ENCODE results near the gene ARL2BP. TPM values are rescaled to one million over a fixed set of nuclear protein-coding genes. Genes with fewer than 3 reads are reported as not detected.

ARL2BP gene
- total and polyA plus RNA-seq, 2 of the 13 experiments (the other 11 are each of a cell fraction or from before 2014, with no cell fraction given): 64.3 to 67.6 TPM

DNA sequence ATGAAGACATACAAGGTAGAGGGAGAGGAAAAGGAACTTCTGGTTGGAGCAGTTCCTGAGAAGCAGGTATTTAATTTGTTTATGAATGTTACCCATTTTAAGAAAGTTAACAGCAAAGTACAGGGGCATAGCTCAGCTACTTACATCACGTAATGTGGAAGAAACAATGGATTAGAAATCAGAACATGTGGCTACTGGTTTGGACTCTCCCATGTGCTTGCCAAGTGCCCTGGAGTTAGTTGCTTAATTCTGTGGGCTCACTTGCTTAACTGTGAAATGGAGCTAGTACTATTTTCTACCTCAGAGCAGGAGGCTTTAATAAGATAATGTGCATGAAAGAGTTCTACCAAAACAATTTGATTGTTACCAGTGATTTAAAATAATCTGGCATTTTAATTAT, 31.6 kb upstream of the ARL2BP start:
- DNase-seq (ENCODE audit: low spot score) (no peak), FAIRE-seq (no peak), ATAC-seq (no peak)
- in situ Hi-C loops (cut with HindIII; ENCODE audit: extremely low pct_ligation_motif_present, low pct_unique_long_range_greater_than_20kb) (no loop called here), intact Hi-C loops (cut with micrococcal nuclease; ENCODE audit: unreplicated experiment) (no loop called here)
- Histone ChIP-seq H3K4me1 (ENCODE audit: insufficient read depth, low read length) (no peaks in the 10 kb centered on the region), H3K27me3 (ENCODE audit: control insufficient read depth in 1 of 2, insufficient read depth in 2 of 2, low read length in 2 of 2) (no peaks in the 10 kb centered on the region), H3K9ac (ENCODE audit: insufficient read depth, low read depth, low read length) (no peak overlapping the region), H3K27ac (ENCODE audit: extremely low read length, insufficient read depth, low read length) (no peak overlapping the region), H3K4me2 (ENCODE audit: low read depth, low read length) (no peak overlapping the region), H3K36me3 (replicated peaks in 1 of 2; ENCODE audit: control insufficient read depth in 1 of 2, insufficient read depth in 2 of 2, low read length in 2 of 2) (peaks cover 47 to 84% of the 10 kb centered on the region in 2 experiments), H3K4me3 (replicated peaks in 1 of 3; ENCODE audit: insufficient read depth in 1 of 3, low read depth in 2 of 3, low read length in 3 of 3) (no peak overlapping the region), H4K20me1 (ENCODE audit: insufficient read depth, low read length) (no peaks in the 10 kb centered on the region), H3K9me3 (ENCODE audit: low read length) (no peaks in the 10 kb centered on the region), H3K79me2 (ENCODE audit: insufficient read depth, low read length) (no peaks in the 10 kb centered on the region), H2AFZ (ENCODE audit: low read length) (no peak overlapping the region)
- no TSS peak for BruUV-seq (replicated peaks)
- 100% methylated on average over 1 of the region's 1 CpG for WGBS (ENCODE audit: low lambda C conversion rate)
- ChIA-PET CTCF (ENCODE audit: low intra/inter-chr PET ratio, low total read pairs) (no interaction called here), POLR2A (interaction anchor here (1.1 kb wide), 1 partner anchor 28 kb away, joined by 3 read pairs; no protein-coding TSS in a partner anchor)
- TF ChIP-seq, protein P1, sequence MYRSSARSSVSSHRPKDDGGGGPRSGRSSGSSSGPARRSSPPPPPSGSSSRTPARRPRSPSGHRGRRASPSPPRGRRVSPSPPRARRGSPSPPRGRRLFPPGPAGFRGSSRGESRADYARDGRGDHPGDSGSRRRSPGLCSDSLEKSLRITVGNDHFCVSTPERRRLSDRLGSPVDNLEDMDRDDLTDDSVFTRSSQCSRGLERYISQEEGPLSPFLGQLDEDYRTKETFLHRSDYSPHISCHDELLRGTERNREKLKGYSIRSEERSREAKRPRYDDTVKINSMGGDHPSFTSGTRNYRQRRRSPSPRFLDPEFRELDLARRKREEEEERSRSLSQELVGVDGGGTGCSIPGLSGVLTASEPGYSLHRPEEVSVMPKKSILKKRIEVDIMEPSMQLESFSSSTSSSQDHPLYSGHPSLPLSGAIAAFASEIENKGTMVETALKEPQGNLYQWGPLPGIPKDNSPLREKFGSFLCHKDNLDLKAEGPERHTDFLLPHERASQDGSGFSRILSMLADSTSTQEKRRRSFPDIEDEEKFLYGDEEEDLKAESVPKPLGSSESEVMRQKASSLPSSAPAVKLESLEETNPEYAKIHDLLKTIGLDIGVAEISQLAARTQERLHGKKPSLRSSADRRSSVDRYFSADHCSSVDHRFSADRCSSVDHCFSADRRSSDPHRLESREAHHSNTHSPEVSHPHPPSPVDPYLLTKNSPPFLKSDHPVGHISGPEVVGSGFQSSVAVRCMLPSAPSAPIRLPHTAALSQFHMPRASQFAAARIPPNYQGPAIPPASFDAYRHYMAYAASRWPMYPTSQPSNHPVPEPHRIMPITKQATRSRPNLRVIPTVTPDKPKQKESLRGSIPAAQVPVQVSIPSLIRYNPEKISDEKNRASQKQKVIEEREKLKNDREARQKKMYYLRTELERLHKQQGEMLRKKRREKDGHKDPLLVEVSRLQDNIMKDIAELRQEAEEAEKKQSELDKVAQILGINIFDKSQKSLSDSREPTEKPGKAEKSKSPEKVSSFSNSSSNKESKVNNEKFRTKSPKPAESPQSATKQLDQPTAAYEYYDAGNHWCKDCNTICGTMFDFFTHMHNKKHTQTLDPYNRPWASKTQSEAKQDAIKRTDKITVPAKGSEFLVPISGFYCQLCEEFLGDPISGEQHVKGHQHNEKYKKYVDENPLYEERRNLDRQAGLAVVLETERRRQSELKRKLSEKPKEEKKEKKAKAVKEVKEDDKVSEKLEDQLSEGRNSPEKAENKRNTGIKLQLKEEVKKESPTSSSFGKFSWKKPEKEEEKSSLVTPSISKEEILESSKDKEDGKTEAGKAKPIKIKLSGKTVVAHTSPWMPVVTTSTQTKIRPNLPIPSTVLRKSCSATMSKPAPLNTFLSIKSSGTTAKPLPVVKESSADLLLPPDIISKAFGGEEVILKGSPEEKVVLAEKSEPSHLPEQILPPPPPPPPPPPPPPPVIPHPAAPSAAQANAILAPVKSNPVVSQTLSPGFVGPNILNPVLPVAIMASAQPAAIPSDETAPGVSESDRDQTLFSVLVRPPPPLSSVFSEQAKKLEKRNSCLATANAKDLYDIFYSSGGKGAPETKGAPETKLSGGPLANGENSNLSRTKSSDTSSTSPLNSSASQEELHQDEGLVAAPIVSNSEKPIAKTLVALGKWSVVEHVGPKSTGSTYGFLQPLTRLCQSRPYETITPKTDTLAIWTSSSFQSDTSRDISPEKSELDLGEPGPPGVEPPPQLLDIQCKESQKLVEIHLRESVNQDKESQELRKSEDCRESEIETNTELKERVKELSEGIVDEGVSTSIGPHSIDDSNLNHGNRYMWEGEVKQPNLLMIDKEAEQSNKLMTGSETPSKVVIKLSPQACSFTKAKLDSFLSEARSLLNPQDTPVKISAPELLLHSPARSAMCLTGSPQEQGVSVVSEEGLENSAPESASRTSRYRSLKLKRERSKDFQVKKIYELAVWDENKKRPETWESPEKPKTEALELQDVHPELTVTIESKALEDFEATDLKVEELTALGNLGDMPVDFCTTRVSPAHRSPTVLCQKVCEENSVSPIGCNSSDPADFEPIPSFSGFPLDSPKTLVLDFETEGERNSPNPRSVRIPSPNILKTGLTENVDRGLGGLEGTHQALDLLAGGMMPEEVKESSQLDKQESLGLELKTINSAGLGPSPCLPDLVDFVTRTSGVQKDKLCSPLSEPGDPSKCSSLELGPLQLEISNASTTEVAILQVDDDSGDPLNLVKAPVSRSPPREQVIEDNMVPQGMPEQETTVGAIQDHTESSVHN (CRISPR knock-in tag; IDR thresholded peaks at IDR 0.05): no peak
- TF ChIP-seq, protein P2, sequence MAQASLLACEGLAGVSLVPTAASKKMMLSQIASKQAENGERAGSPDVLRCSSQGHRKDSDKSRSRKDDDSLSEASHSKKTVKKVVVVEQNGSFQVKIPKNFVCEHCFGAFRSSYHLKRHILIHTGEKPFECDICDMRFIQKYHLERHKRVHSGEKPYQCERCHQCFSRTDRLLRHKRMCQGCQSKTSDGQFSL (CRISPR knock-in tag; IDR thresholded peaks at IDR 0.05): no peak
- no peak for TF ChIP-seq PCBP1 (IDR thresholded peaks at IDR 0.05; ENCODE audit: borderline replicate concordance, low read depth, low read length)
